Hepatocyte (in vitro differentiated cells): ENCODE measurements around the gene NVL.

Experiments
- CTCF ChIP-seq: fragments of 200-600 bp; sonication (generic); IDR thresholded peaks from 2 replicates; pipeline ENCODE4 v1.5.1; 2016; ENCODE audit warnings: antibody characterized with exemption, mild to moderate bottlenecking; ENCODE audit not compliant: poor library complexity
- EZH2 ChIP-seq: fragments of 200-600 bp; sonication (generic); IDR thresholded peaks from 2 replicates; pipeline ENCODE4 v1.6.1; 2016; ENCODE audit warnings: antibody characterized with exemption, mild to moderate bottlenecking, borderline replicate concordance
- EZH2phosphoT487 ChIP-seq: fragments of 200-600 bp; sonication (generic); IDR thresholded peaks from one replicate; pipeline ENCODE4 v1.6.1; 2018; ENCODE audit warnings: antibody characterized with exemption, mild to moderate bottlenecking, low read depth, moderate library complexity; ENCODE audit not compliant: unreplicated experiment, severe bottlenecking

GRCh38 chr1:224193319-224193966 lies 136.5 kb downstream of the NVL start:
- TF ChIP-seq CTCF: no peak
- no peak for TF ChIP-seq EZH2
- TF ChIP-seq EZH2phosphoT487: no peak
